Spleen (tissue), 7 donors: Measurements from ENCODE around the gene IFT88.

Experiments used
- CTCF ChIP-seq, 11 experiments: fragments of 200-600 bp in 7 of 11; fragments of 450-650 bp in 4 of 11; sonication (generic) in 4 of 11; IDR thresholded peaks in 8 of 11; conservative IDR thresholded peaks in 3 of 11; 1 replicate in 7 of 11; 2 replicates in 4 of 11; pipeline versions ENCODE4 v1.4.0 to v1.8.0; 2016 to 2021; ENCODE audit warnings: antibody characterized with exemption in 11 of 11, inconsistent platforms in 4 of 11, mild to moderate bottlenecking in 1 of 11
- POLR2A ChIP-seq, 3 donors: fragments of 450-650 bp; IDR thresholded peaks; one replicate each; pipeline ENCODE4 v1.5.1; 2017; ENCODE audit warnings: antibody characterized with exemption in 3 of 3, mild to moderate bottlenecking in 1 of 3
- donor health status: DM: no; HTN: no; CAD: no; lungs with moderate emphysema.
- donor health status: DM: no; HTN: no; CAD: no.
- donor health status: DM: no; HTN: no; CAD: no.

- TF ChIP-seq CTCF (IDR thresholded peaks at IDR 0.05 in 8 of 11, conservative IDR thresholded peaks at IDR 0.05 in 3 of 11) (no peak), POLR2A (IDR thresholded peaks at IDR 0.05) (no peak)
Observed at GRCh38 chr13:20666948-20667347, 100.0 kb downstream of the IFT88 start.
